ENCODE results near the gene WDFY1. TPM values are rescaled to one million over a fixed set of nuclear protein-coding genes. Genes with fewer than 3 reads are reported as not detected.

Gene WDFY1
- total RNA-seq, 2 experiments from 2014 or later: 41.1 to 41.5 TPM

DNA sequence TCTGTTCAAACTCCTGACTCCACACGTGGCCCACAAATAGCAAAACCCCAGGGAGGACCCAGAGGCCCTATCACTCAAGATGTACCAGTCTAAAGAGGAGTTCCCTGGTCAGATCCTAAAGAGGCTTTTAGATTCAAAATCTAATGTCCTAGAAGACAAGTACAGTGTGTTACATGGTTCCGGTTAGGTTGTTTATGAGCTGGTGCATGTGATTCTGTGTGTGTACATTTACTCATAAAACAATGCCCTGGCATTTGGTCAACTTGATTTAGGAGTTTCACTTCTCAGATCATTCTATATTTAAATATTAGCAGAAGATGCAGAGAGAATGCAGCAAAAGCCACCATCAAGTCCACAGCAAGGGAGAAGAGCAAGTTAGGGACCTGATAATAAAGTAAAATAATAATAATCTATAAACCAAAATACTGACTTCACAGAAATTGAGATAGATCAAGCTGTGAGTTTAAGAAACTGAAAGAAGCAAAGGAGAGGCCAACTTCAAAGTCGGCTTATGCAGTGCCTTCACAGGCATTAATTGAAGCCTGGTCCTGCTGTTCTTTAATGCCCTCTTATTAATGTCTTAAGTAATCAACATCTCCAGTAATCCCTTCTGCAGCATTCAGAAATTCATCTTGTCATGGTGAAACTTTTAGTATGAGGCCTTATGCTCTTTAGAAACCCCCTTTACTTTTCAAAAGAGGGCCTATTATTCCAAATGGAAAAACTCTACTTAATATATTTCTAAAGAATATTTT lies 103.5 kb downstream of the WDFY1 start:
- H3K27me3 Mint-ChIP-seq: no peaks in the 10 kb centered on the region
- ChIA-PET CTCF (no interaction called here), POLR2A (no interaction called here)
- H3K36me3 Mint-ChIP-seq (ENCODE audit: low read depth): no peaks in the 10 kb centered on the region
- TF ChIP-seq, protein P1, sequence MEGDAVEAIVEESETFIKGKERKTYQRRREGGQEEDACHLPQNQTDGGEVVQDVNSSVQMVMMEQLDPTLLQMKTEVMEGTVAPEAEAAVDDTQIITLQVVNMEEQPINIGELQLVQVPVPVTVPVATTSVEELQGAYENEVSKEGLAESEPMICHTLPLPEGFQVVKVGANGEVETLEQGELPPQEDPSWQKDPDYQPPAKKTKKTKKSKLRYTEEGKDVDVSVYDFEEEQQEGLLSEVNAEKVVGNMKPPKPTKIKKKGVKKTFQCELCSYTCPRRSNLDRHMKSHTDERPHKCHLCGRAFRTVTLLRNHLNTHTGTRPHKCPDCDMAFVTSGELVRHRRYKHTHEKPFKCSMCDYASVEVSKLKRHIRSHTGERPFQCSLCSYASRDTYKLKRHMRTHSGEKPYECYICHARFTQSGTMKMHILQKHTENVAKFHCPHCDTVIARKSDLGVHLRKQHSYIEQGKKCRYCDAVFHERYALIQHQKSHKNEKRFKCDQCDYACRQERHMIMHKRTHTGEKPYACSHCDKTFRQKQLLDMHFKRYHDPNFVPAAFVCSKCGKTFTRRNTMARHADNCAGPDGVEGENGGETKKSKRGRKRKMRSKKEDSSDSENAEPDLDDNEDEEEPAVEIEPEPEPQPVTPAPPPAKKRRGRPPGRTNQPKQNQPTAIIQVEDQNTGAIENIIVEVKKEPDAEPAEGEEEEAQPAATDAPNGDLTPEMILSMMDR (IDR thresholded peaks at IDR 0.05): no peak
- intact Hi-C loops (cut with DNase I, micrococcal nuclease): no loop called here
- no peak overlapping the region for H3K27ac Mint-ChIP-seq
- Histone ChIP-seq H3K36me3 (ENCODE audit: insufficient read depth, low read length) (no peaks in the 10 kb centered on the region), H3K9me3 (ENCODE audit: control insufficient read depth in 1 of 2, insufficient read depth in 1 of 2, low read length in 2 of 2) (no peaks in the 10 kb centered on the region), H3K4me3 (ENCODE audit: low read length) (no peak overlapping the region), H3K4me1 (ENCODE audit: insufficient read depth, low read length) (peaks cover 10% of the 10 kb centered on the region), H3K27me3 (ENCODE audit: control insufficient read depth in 1 of 2, insufficient read depth in 2 of 2, low read length in 2 of 2) (no peaks in the 10 kb centered on the region), H3K27ac (ENCODE audit: low read depth in 1 of 2, low read length in 2 of 2) (no peak overlapping the region)
- DNase-seq (no peak), ATAC-seq (ENCODE audit: poor library complexity) (no peak)
- peaks cover 5% of the 10 kb centered on the region for H3K4me1 Mint-ChIP-seq (ENCODE audit: low read depth)
- H3K9me3 Mint-ChIP-seq: no peaks in the 10 kb centered on the region
- H3K4me3 Mint-ChIP-seq: no peak overlapping the region

DNA sequence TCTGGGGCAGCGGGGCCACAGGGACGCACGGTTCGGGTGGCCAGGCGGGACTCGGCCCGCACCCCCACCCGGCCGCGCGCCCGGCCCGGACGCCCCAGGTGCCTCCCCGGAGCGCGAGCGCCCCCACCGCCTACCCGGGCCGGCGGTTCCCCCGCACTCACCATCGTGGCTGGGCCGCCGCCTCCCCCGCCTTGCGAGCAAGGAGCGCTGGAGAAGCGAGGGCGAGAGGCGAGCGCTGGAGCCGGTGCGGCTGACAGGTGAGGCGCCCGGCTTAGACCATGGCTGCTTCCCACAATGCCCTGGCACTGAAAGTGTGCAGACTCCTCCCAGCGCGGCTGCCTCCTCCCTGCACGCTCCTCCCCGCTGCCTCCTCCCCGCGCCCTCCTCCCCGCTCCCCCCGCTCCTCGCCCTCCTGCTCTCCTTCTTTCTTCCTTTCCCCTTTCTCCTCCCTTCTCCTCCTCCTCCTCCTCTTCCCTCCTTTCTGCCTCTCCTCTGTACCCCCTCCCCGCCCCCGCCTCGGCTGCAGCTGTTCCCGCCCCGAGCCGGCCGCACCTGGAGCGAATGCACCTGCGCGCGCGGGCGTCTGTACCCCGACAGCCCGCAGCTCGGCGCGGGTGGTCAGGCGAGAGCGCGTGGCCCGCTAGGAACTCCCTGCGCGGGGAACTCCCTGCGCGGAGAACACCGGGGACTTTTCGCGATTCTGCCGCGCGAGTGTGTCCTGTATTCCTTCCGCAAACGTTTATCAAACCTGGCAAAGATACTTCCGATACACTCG lies 107.7 kb downstream of the WDFY1 start, which contains the start of gene AP1S3:
AP1S3 (minus strand) TSS at position 296 of the 775 bp plus-strand sequence; CDS start at position 164, 132 bp downstream.
- Histone ChIP-seq H3K27ac (ENCODE audit: low read depth in 1 of 2, low read length in 2 of 2) (peak within 1 kb of the TSS in 1 of 2 donors; percentile 1), H3K9me3 (ENCODE audit: control insufficient read depth in 1 of 2, insufficient read depth in 1 of 2, low read length in 2 of 2) (no peaks in the 10 kb centered on the region), H3K36me3 (ENCODE audit: insufficient read depth, low read length) (no peaks in the 10 kb centered on the region), H3K27me3 (ENCODE audit: control insufficient read depth in 1 of 2, insufficient read depth in 2 of 2, low read length in 2 of 2) (peaks cover 0 to 3% of the 10 kb centered on the region in 2 experiments), H3K4me1 (ENCODE audit: insufficient read depth, low read length) (peaks cover 18% of the 10 kb centered on the region), H3K4me3 (ENCODE audit: low read length) (peak within 1 kb of the TSS; percentile 70)
- DNase-seq (peak; percentile 43 to 94 (median 58)), ATAC-seq (ENCODE audit: poor library complexity) (peak; percentile 91)
- Mint-ChIP-seq H3K27ac (peak within 1 kb of the TSS; percentile 56), H3K27me3 (peaks cover 4% of the 10 kb centered on the region), H3K9me3 (no peaks in the 10 kb centered on the region), H3K4me3 (peak within 1 kb of the TSS; percentile 98), H3K4me1 (ENCODE audit: low read depth) (peaks cover 12% of the 10 kb centered on the region), H3K36me3 (ENCODE audit: low read depth) (no peaks in the 10 kb centered on the region)
- POLR2A ChIA-PET: no interaction called here
- TF ChIP-seq, protein P1 (IDR thresholded peaks at IDR 0.05): no peak
- CTCF ChIA-PET: interaction anchor here (0.9 kb wide), 1 partner anchor 132 kb away, joined by 3 read pairs; no protein-coding TSS in a partner anchor
- intact Hi-C loops (cut with DNase I, micrococcal nuclease): loop anchor here (1.0 to 5.0 kb wide), 2 partner anchors 28 to 120 kb away; partner anchors contain the start of gene MRPL44 (in 1 of the 2)

DNA sequence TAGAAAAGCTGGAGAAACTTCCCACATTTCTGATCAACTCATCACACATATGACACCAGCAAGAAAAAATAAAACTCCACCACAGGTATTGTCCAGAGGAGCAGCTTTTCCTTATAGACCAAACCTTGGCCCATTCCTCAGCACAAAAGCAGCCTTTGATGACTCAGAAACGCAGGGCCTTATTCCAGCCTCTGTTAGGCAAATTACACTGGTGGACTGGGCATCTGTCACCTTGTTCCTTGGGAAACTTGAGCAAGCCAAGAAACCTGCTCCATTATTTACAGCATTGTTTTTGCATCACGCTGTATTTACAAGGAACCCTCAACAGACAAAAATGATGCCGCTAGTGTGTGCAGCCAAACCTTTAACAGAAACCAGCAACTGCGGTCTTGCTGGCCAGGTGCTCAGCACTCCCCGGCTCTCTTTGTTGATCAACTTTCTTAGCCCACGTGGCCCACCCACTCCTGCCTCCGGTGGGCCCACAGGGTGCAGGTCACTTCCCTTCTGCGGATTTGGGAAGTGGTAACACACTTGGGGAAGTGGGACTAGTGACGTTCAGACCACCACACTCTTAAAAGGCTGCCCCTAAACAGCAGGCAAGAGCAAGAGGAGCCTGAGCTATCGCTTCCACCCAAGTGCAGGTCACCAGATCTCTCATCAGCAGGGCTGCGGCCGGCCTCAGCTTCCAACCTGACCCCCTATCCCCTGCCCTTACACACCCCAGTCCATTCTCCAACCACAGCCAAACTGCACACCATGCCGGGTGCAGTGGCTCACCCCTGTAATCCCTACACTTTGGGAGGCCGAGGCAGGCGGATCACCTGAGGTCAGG lies 109.2 kb downstream of the WDFY1 start:
- TF ChIP-seq, protein P1 (IDR thresholded peaks at IDR 0.05): no peak
- peaks cover 4% of the 10 kb centered on the region for H3K27me3 Mint-ChIP-seq
- Histone ChIP-seq H3K4me1 (ENCODE audit: insufficient read depth, low read length) (peaks cover 18% of the 10 kb centered on the region), H3K9me3 (ENCODE audit: control insufficient read depth in 1 of 2, insufficient read depth in 1 of 2, low read length in 2 of 2) (no peaks in the 10 kb centered on the region), H3K4me3 (ENCODE audit: low read length) (no peak overlapping the region), H3K27me3 (ENCODE audit: control insufficient read depth in 1 of 2, insufficient read depth in 2 of 2, low read length in 2 of 2) (peaks cover 0 to 3% of the 10 kb centered on the region in 2 experiments), H3K27ac (ENCODE audit: low read depth in 1 of 2, low read length in 2 of 2) (no peak overlapping the region), H3K36me3 (ENCODE audit: insufficient read depth, low read length) (no peaks in the 10 kb centered on the region)
- H3K4me1 Mint-ChIP-seq (ENCODE audit: low read depth): peaks cover 12% of the 10 kb centered on the region
- ATAC-seq (ENCODE audit: poor library complexity): no peak
- H3K27ac Mint-ChIP-seq: no peak overlapping the region
- intact Hi-C loops (cut with DNase I, micrococcal nuclease): loop anchor here in 1 of 2 experiments (5.0 kb wide), 1 partner anchor 121 kb away; the partner anchor contains the start of gene MRPL44
- ChIA-PET CTCF (no interaction called here), POLR2A (no interaction called here)
- H3K36me3 Mint-ChIP-seq (ENCODE audit: low read depth): no peaks in the 10 kb centered on the region
- peak overlapping the region; percentile 98 for H3K4me3 Mint-ChIP-seq
- no peaks in the 10 kb centered on the region for H3K9me3 Mint-ChIP-seq
- peak in 4 of 14 experiments; percentile 1 to 54 (median 29) for DNase-seq

Data from CD4-positive, alpha-beta T cell (primary cell).